HepG2 (cell line): ENCODE data around the gene ORMDL3. TPM values are rescaled to one million over a fixed set of nuclear protein-coding genes. Genes with fewer than 3 reads are reported as not detected.
A peak's percentile ranks its signal among the peaks of the same experiment; 100 is the strongest.

Source experiments
- DMAP1 ChIP-seq: IDR thresholded peaks from 2 replicates; pipeline ENCODE4 v1.6.1; 2016
- REPIN1 ChIP-seq: sonication (generic); formaldehyde crosslinking; IDR thresholded peaks from 2 replicates; pipeline ENCODE4 v1.8.0; 2022; ENCODE audit warnings: missing genetic modification reagents, low read depth, mild to moderate bottlenecking, borderline replicate concordance
- RFX3 ChIP-seq: IDR thresholded peaks from 2 replicates; pipeline ENCODE4 v1.6.1; 2016; ENCODE audit warnings: missing biosample characterization, missing genetic modification reagents
- SNAPC5 ChIP-seq: sonication (generic); formaldehyde crosslinking; IDR thresholded peaks from 2 replicates; pipeline ENCODE4 v1.8.1; 2023; ENCODE audit warnings: mild to moderate bottlenecking, missing genetic modification reagents, borderline replicate concordance
- SNRNP70 ChIP-seq: fragments of 200-400 bp; formaldehyde crosslinking; IDR thresholded peaks from 2 replicates; pipeline ENCODE4 v1.6.1; 2017; ENCODE audit warnings: mild to moderate bottlenecking, low read depth, low read length, moderate library complexity
- TIGD3 ChIP-seq: sonication (generic); formaldehyde crosslinking; IDR thresholded peaks from 2 replicates; pipeline ENCODE4 v1.5.1; 2020; ENCODE audit warnings: mild to moderate bottlenecking, missing genetic modification reagents, borderline replicate concordance
- ZFP41 ChIP-seq: sonication (generic); formaldehyde crosslinking; IDR thresholded peaks from 2 replicates; pipeline ENCODE4 v1.4.0; 2020; ENCODE audit warnings: mild to moderate bottlenecking, missing genetic modification reagents, borderline replicate concordance
- ZNF224 ChIP-seq: sonication (generic); formaldehyde crosslinking; IDR thresholded peaks from 2 replicates; pipeline ENCODE4 v1.5.0; 2020; ENCODE audit warnings: mild to moderate bottlenecking, missing genetic modification reagents
- ZNF3 ChIP-seq: IDR thresholded peaks from 2 replicates; pipeline ENCODE4 v1.7.0; 2017; ENCODE audit warnings: inconsistent platforms
- ZNF318 ChIP-seq: sonication (generic); formaldehyde crosslinking; IDR thresholded peaks from 2 replicates; pipeline ENCODE4 v1.4.0; 2020; ENCODE audit warnings: mild to moderate bottlenecking, missing genetic modification reagents
- ZNF646 ChIP-seq: sonication (generic); formaldehyde crosslinking; IDR thresholded peaks from 2 replicates; pipeline ENCODE4 v1.9.0; 2021; ENCODE audit warnings: mild to moderate bottlenecking, missing genetic modification reagents
- ZNF747 ChIP-seq: sonication (generic); formaldehyde crosslinking; IDR thresholded peaks from 2 replicates; pipeline ENCODE4 v1.8.1; 2023; ENCODE audit warnings: missing genetic modification reagents, mild to moderate bottlenecking, borderline replicate concordance
- polyA plus RNA-seq, 8 experiments: library from polyadenylated mRNA; depleted of rRNA in 3 of 8; stranded (reverse) in 7 of 8; unstranded in 1 of 8; fragments of >200 nt; fragmentation: Illumina TruSeq in 4 of 8; extraction: Trizol in 4 of 8; gene quantifications; 2 replicates each; pipeline versions ENCODE4 v1.2.1 to v1.2.3, GENCODE V29; 2011 to 2016; ENCODE audit warnings: low read depth in 4 of 8, missing spikeins in 1 of 8, mixed read lengths in 1 of 8; ENCODE audit not compliant: insufficient read depth in 1 of 8
- total RNA-seq, 5 experiments: library from RNA; depleted of rRNA; stranded (reverse); fragments of >200 nt; fragmentation: Illumina TruSeq; extraction: Trizol; gene quantifications; 2 replicates each; pipeline ENCODE4 v1.2.3, GENCODE V29; 2016; ENCODE audit warnings: low read depth in 1 of 5

Gene ORMDL3
- total and polyA plus RNA-seq, 2 of the 13 experiments (the other 11 are each of a cell fraction or from before 2014, with no cell fraction given), result 181 to 384 TPM

GRCh38 chr17:39923836-39924690 lies 3.3 kb downstream of the ORMDL3 start (continued):
- TF ChIP-seq ZNF318 (CRISPR knock-in tag), result peak; percentile 97
- no peak for TF ChIP-seq TIGD3
- peak; percentile 91 for TF ChIP-seq REPIN1 (CRISPR knock-in tag)
- TF ChIP-seq ZNF3 (CRISPR knock-in tag), result 0 out of 2 replicates have a peak, but pooled peaks have one; percentile 21
- no peak; the same call in 1 of the 2 replicates for TF ChIP-seq ZNF646 (CRISPR knock-in tag)
- peak; percentile 98 for TF ChIP-seq ZNF747 (CRISPR knock-in tag)
- TF ChIP-seq DMAP1 (CRISPR knock-in tag), result peak; percentile 87
- no peak for TF ChIP-seq ZNF224 (CRISPR knock-in tag)
- no peak for TF ChIP-seq SNRNP70
- no peak; the same call in 1 of the 2 replicates for TF ChIP-seq SNAPC5 (CRISPR knock-in tag)
- TF ChIP-seq RFX3 (CRISPR knock-in tag), result peak; percentile 50; the same call in 1 of the 2 replicates
- TF ChIP-seq ZFP41 (CRISPR knock-in tag), result no peak; the same call in 1 of the 2 replicates
